Measurements from ENCODE around the gene ZNF646.

Gene ZNF646

GRCh38 chr16:31132303-31132979 lies 58.2 kb downstream of the ZNF646 start:
- no peak for DNase-seq

GRCh38 chr16:31133046-31133501 lies 58.9 kb downstream of the ZNF646 start:
- DNase-seq, result no peak

Measured in SW 1271 (cell line).